NCI-H146 treated with DMSO at 0.1 percent for 48 hours (cell line): ENCODE results near the gene MLLT10.

Source experiments
- DNase-seq: peaks from one replicate; lab custom pipeline; 2025; ENCODE audit not compliant: unreplicated experiment; lab: John Stamatoyannopoulos, UW

Gene MLLT10

DNA sequence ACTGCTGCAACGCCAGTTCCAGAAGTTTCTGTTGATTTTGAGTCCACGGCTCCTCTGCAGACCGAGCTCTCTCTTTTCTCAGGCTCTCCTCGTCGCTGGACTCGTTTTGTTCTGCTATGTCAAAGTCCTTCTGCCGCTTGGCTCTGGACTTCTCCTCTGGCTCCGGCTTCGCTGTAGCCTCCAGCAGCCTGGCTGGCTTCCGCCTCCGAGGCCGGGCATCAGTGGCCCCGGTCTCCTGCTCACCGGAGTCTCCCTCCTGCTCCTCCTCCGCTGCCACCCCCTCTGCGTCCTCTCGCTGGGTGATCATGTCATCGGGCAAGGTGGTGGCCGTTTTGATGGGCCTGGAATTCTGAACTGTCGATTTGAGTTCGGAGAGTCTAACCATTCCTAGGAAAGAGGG, 225.2 kb downstream of the MLLT10 start:
- no peak for DNase-seq

DNA sequence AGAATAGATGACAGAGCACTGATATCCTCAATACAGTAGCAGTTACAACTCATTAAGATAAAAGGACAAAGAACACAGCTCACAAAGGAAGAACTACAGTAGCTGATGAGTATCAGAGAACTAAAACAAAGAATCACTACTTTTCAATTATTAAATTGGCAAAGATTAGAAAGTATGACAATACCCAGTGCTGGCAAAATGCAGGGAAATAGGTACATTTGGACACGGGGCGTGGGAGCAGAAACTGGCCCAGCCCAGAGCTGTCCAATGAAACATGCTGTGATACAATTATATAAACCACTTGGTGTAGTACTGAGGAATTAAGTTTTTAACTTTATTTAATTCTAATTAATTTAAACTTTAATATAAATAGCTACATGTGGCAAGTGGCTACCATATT, 226.3 kb downstream of the MLLT10 start:
- DNase-seq = no peak

- DNase-seq = no peak
Measured at GRCh38 chr10:21764466-21765189, 230.6 kb downstream of the MLLT10 start.

DNA sequence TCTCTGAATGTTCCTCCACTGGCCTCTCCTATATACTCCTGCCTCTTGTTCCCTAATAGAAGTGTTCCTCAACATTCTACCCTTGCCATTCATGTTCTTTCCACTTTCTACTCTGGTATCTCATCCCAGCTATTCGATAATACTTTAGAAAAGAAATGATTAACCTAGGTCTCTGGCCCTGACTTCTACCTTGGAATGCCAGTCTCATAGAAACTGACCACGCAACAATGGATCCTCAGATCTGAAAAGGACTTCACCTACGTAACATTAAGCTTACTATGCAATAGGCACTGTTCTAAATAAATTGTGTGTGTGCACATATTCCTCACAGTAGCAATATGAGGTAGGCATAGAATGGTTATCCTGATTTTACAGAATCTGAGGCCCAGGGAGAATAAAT, 235.0 kb downstream of the MLLT10 start:
- no peak for DNase-seq

- no peak for DNase-seq
Measured at GRCh38 chr10:21771219-21771618, 237.2 kb downstream of the MLLT10 start.

DNA sequence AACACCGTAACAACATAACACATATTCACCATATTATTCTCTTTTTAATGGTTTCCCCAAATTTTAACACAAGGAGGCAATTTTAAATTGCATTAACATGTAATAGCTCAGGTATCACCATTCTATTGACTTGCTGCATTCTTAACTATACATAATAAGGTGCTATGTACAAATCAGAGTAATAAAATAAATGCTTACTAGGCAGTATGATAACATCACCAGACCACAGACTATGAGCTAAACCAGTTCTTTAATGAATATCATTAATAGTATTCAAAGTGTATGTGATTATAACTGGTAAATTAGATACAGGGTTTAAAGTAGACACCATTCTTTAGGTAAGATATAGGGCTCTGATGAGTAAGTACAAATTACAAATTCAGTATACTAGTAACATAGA, 242.9 kb downstream of the MLLT10 start:
- no peak for DNase-seq

DNA sequence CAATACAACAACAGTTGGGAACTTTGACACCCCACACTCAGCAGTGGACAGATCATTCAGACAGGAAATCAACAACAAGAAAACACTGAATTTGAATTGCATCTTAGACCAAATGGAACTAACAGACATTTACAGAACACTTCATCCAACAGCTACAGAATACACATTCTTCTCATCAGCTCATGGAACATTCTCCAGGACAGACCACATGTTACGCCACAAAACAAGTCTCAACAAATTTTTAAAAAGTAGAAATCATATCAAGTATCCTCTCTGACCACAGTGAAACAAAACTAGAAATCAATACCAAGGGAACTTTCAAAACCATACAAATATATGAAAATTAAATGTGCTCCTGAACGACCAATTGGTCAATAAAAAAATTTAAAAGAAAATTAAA, 257.2 kb downstream of the MLLT10 start:
- no peak for DNase-seq
